Tibial artery (tissue), 4 donors: ENCODE data around the gene ZMIZ1.

Experiments
- DNase-seq, 2 donors: peaks; one replicate each; pipeline ENCODE4 v3.0.0-alpha.2; 2019
- H3K27ac ChIP-seq, 2 donors: fragments of 200-600 bp; sonication (generic) in 1 of 2; 1 replicate in 1 of 2; 2 replicates in 1 of 2; pipeline ENCODE4 v1.5.1; 2018 to 2019; ENCODE audit warnings: mild to moderate bottlenecking in 1 of 2
- H3K27me3 ChIP-seq, 2 donors: fragments of 200-600 bp; sonication (generic) in 1 of 2; one replicate each; pipeline versions ENCODE4 v1.5.1 to v1.6.0; 2016 to 2019
- H3K36me3 ChIP-seq, 3 donors: fragments of 200-600 bp; sonication (generic) in 2 of 3; one replicate each; pipeline ENCODE4 v1.5.1; 2016 to 2019; ENCODE audit warnings: mild to moderate bottlenecking in 2 of 3
- H3K4me1 ChIP-seq, 4 donors: fragments of 200-600 bp; sonication (generic) in 2 of 4; 1 replicate in 3 of 4; 2 replicates in 1 of 4; pipeline ENCODE4 v1.5.1; 2016 to 2019
- H3K4me3 ChIP-seq, 2 donors: fragments of 200-600 bp; sonication (generic) in 1 of 2; 1 replicate in 1 of 2; 2 replicates in 1 of 2; pipeline ENCODE4 v1.5.1; 2018 to 2019; ENCODE audit warnings: mild to moderate bottlenecking in 2 of 2
- H3K9me3 ChIP-seq, 3 donors: fragments of 200-600 bp; sonication (generic) in 1 of 3; one replicate each; pipeline ENCODE4 v1.5.1; 2016 to 2019
- intact Hi-C: fragments of 100-400 bp; cut with DNase I; formaldehyde crosslinking; loops from one replicate; pipeline ENCODE4 v1.15.0; 2023; ENCODE audit warnings: low total_unique reads
- TF ChIP-seq, protein P1 (sequence below), 2 experiments: fragments of 200-600 bp in 1 of 2; fragments of 450-650 bp in 1 of 2; IDR thresholded peaks; one replicate each; pipeline ENCODE4 v1.5.1; 2017 to 2019; ENCODE audit warnings: antibody characterized with exemption in 2 of 2, mild to moderate bottlenecking in 1 of 2, moderate library complexity in 1 of 2

The ZMIZ1 gene

DNA sequence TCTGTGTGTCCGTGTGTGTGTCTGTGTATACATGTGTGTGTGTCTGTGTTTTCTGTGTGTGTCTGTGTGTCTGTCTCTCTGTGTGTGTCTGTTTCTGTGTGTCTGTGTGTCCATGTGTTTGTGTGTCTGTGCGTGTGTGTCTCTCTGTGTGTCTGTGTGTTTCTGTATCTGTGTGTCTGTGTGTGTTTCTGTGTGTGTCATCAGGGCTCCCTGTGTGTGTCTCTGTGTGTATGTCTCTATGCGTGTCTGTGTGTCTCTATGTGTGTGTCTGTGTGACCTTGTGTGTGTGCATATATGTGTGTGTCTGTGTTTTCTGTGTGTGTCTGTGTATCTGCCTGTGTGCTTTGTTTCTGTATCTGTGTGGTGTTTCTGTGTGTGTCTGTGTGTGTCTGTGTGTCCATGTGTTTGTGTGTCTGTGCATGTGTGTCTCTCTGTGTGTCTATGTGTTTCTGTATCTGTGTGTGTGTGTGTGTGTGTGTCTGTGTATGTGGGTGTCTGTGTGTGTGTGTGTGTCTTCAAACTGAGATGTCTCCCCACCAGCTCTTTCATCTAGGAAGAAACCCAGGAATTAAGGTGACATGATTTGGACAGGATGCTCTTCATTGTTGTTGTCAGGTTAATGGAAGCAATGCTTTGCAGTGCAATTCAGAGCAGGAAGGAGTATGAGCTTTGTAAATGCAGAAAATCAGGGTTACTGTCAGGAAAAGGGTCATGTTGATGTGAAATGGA, 257.8 kb downstream of the ZMIZ1 start:
- no peak overlapping the region for H3K27ac ChIP-seq
- H3K4me3 ChIP-seq: no peak overlapping the region
- no peaks in the 10 kb centered on the region for H3K4me1 ChIP-seq
- no peaks in the 10 kb centered on the region for H3K9me3 ChIP-seq
- intact Hi-C loops: no loop called here
- H3K27me3 ChIP-seq: no peaks in the 10 kb centered on the region
- TF ChIP-seq, protein P1, sequence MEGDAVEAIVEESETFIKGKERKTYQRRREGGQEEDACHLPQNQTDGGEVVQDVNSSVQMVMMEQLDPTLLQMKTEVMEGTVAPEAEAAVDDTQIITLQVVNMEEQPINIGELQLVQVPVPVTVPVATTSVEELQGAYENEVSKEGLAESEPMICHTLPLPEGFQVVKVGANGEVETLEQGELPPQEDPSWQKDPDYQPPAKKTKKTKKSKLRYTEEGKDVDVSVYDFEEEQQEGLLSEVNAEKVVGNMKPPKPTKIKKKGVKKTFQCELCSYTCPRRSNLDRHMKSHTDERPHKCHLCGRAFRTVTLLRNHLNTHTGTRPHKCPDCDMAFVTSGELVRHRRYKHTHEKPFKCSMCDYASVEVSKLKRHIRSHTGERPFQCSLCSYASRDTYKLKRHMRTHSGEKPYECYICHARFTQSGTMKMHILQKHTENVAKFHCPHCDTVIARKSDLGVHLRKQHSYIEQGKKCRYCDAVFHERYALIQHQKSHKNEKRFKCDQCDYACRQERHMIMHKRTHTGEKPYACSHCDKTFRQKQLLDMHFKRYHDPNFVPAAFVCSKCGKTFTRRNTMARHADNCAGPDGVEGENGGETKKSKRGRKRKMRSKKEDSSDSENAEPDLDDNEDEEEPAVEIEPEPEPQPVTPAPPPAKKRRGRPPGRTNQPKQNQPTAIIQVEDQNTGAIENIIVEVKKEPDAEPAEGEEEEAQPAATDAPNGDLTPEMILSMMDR (IDR thresholded peaks at IDR 0.05): no peak
- DNase-seq: no peak
- H3K36me3 ChIP-seq: no peaks in the 10 kb centered on the region

DNA sequence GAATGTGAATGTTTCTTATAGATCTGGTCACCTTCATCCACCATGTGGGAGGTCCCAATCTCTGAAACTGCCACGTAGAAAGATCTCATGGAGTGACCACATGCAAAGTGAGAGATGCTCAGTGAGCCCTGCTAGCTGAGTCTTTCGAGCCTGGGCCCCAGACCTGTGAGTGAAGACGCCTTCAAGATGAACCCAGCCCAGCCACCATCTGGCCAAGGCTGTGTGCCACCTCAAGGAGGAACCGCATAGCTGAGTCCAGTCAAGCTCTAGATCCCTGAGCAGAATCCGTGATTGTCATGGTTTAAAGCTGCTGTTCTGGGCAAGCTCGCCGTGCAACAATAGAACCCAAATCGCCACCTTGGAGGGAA, 258.3 kb downstream of the ZMIZ1 start:
- TF ChIP-seq, protein P1 (IDR thresholded peaks at IDR 0.05): no peak
- no peak overlapping the region for H3K27ac ChIP-seq
- no peak overlapping the region for H3K4me3 ChIP-seq
- intact Hi-C loops: no loop called here
- H3K4me1 ChIP-seq: no peaks in the 10 kb centered on the region
- H3K36me3 ChIP-seq: no peaks in the 10 kb centered on the region
- H3K27me3 ChIP-seq: no peaks in the 10 kb centered on the region
- H3K9me3 ChIP-seq: no peaks in the 10 kb centered on the region
- DNase-seq: no peak

DNA sequence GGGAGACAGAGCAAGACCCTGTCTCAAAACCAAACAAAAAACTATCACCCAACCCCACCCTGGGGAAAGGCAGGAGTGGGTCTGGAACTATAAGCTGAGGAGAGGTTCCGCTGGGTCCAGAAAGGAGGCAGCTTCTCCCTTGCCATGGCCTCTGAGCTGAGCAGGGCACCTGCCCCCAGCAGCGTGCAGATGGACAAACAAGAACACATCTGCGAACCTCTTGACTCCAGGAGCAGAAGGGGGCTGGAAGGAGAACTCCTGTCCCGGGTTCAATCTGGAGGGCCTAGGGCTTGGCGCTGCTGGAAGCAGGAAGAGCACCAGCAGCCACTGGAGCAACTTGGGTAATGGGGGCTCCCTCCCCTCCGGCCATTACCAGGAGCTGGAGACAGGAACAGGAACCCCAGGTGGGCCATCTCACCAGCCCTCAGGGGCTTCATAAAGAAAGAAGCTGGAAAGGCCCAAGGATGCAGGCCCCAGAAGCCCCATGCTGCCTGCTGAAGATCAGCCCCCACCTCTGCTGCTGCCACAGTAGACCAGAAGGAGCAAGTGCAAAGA, 259.5 kb downstream of the ZMIZ1 start:
- Histone ChIP-seq H3K9me3 (no peaks in the 10 kb centered on the region), H3K27ac (no peak overlapping the region), H3K4me3 (no peak overlapping the region), H3K36me3 (no peaks in the 10 kb centered on the region), H3K4me1 (no peaks in the 10 kb centered on the region), H3K27me3 (no peaks in the 10 kb centered on the region)
- intact Hi-C loops: no loop called here
- TF ChIP-seq, protein P1 (IDR thresholded peaks at IDR 0.05): no peak
- no peak for DNase-seq

DNA sequence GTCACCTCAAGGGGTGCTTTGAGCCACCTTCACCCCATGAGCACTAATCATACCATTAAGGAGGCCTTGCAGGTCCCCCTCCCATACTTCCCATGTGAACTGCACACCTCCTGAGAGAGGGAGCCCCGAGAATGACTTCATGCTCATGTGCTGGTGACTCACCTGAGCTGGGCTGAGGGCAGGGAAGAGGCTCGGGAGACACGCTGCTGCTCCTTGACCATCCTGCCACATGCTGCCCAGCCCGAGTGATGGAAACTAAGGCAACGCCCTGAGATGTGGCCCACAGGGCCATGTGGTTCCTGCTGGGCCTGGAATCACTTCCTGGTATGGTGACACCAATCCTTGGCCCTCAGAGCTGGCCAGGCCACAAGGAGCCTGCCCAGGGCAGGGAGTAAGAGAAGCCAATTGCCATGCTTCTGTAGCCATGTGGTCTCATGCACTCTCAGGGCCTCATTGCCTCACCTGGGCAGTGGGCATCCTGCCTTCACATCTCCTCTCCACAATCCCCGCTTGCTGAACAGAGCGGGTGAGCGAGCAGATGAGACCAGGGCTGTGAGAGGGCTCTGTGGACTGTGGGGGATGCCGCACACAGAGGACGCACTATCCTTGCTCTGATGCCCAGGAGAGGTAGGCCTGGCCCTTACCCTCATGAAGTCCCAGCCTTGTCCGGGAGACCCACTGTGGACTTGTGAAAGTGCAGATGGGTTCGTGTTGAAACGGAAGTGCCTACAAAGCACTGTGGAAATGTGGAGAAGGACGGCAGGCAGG, 260.2 kb downstream of the ZMIZ1 start:
- DNase-seq: no peak
- Histone ChIP-seq H3K27ac (no peak overlapping the region), H3K4me3 (no peak overlapping the region), H3K27me3 (no peaks in the 10 kb centered on the region), H3K36me3 (no peaks in the 10 kb centered on the region), H3K4me1 (no peaks in the 10 kb centered on the region), H3K9me3 (no peaks in the 10 kb centered on the region)
- TF ChIP-seq, protein P1 (IDR thresholded peaks at IDR 0.05): no peak
- intact Hi-C loops: no loop called here

DNA sequence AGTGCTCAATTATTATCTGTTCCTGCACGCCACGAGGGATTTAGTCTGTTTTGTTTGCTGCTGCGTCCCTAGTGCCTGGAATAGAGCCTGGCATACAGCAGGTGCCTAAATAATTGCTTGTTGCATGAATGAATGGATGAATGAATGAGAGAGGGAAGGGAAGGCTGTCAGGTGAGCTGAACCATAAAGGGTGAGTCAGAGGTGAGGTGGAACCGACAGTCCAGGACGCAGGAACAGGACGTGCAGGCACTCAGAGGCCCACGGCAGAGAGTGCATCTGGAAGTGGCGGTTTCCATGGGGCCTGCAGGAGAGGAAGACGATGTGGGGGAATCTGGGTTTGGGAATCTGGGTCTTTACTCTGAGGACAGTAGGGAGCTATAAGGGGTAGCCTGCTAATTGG, 260.8 kb downstream of the ZMIZ1 start:
- H3K27ac ChIP-seq: no peak overlapping the region
- DNase-seq: no peak

More for the DNA sequence above, 260.8 kb downstream of the ZMIZ1 start:
- Histone ChIP-seq H3K4me1 (no peaks in the 10 kb centered on the region), H3K9me3 (no peaks in the 10 kb centered on the region), H3K36me3 (no peaks in the 10 kb centered on the region), H3K27me3 (no peaks in the 10 kb centered on the region), H3K4me3 (no peak overlapping the region)
- TF ChIP-seq, protein P1 (IDR thresholded peaks at IDR 0.05): no peak
- intact Hi-C loops: no loop called here
